ENCODE data around the gene UBL5.

GRCh38 chr19:9796113-9796773, 31.5 kb upstream of the UBL5 start:
- TF ChIP-seq, protein P1, sequence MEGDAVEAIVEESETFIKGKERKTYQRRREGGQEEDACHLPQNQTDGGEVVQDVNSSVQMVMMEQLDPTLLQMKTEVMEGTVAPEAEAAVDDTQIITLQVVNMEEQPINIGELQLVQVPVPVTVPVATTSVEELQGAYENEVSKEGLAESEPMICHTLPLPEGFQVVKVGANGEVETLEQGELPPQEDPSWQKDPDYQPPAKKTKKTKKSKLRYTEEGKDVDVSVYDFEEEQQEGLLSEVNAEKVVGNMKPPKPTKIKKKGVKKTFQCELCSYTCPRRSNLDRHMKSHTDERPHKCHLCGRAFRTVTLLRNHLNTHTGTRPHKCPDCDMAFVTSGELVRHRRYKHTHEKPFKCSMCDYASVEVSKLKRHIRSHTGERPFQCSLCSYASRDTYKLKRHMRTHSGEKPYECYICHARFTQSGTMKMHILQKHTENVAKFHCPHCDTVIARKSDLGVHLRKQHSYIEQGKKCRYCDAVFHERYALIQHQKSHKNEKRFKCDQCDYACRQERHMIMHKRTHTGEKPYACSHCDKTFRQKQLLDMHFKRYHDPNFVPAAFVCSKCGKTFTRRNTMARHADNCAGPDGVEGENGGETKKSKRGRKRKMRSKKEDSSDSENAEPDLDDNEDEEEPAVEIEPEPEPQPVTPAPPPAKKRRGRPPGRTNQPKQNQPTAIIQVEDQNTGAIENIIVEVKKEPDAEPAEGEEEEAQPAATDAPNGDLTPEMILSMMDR (IDR thresholded peaks at IDR 0.05), result peak; percentile 55 to 97 (median 87)
- no peak for TF ChIP-seq POLR2A (IDR thresholded peaks at IDR 0.05)
